Ishikawa (cell line): ENCODE measurements around the gene UTF1.

Experiments used
- CEBPB ChIP-seq: IDR thresholded peaks from 2 replicates; pipeline ENCODE4 v1.6.1; 2012
- CREB1 ChIP-seq: IDR thresholded peaks from 2 replicates; pipeline ENCODE4 v1.6.1; 2012; ENCODE audit warnings: low read depth
- EGR1 ChIP-seq: IDR thresholded peaks from 2 replicates; pipeline ENCODE4 v1.6.1; 2012
- EP300 ChIP-seq: IDR thresholded peaks from 2 replicates; pipeline ENCODE4 v1.6.1; 2012; ENCODE audit warnings: borderline replicate concordance
- FOXM1 ChIP-seq: IDR thresholded peaks from 2 replicates; pipeline ENCODE4 v1.6.1; 2012; ENCODE audit warnings: low read depth, borderline replicate concordance
- MAX ChIP-seq: IDR thresholded peaks from 2 replicates; pipeline ENCODE4 v1.6.1; 2012
- NFIC ChIP-seq: IDR thresholded peaks from 2 replicates; pipeline ENCODE4 v1.6.1; 2012
- RAD21 ChIP-seq: IDR thresholded peaks from 2 replicates; pipeline ENCODE4 v1.6.1; 2012; ENCODE audit warnings: low read depth
- REST ChIP-seq: IDR thresholded peaks from 2 replicates; pipeline ENCODE4 v1.6.1; 2012; ENCODE audit warnings: low read depth, mild to moderate bottlenecking
- TAF1 ChIP-seq: IDR thresholded peaks from 2 replicates; pipeline ENCODE4 v1.6.1; 2012; ENCODE audit warnings: low read depth, mild to moderate bottlenecking
- USF1 ChIP-seq: IDR thresholded peaks from 2 replicates; pipeline ENCODE4 v1.6.1; 2012
- YY1 ChIP-seq: IDR thresholded peaks from 2 replicates; pipeline ENCODE4 v1.6.1; 2012; ENCODE audit warnings: low read depth

- no peak for TF ChIP-seq YY1
- no peak for TF ChIP-seq FOXM1
- no peak for TF ChIP-seq USF1
- TF ChIP-seq EGR1: no peak
- no peak for TF ChIP-seq CEBPB
- TF ChIP-seq CREB1: no peak
- TF ChIP-seq REST: no peak
- no peak for TF ChIP-seq RAD21
- TF ChIP-seq MAX: no peak
- no peak for TF ChIP-seq EP300
- no peak for TF ChIP-seq NFIC
- TF ChIP-seq TAF1: no peak
Measured at GRCh38 chr10:133186416-133187090, 43.5 kb upstream of the UTF1 start.
